HepG2 (cell line): Measurements from ENCODE around the gene FAT1. TPM values are rescaled to one million over a fixed set of nuclear protein-coding genes. Genes with fewer than 3 reads are reported as not detected.

Source experiments
- KDM2A ChIP-seq: sonication (generic); formaldehyde crosslinking; IDR thresholded peaks from 2 replicates; pipeline ENCODE4 v1.4.0; 2020; ENCODE audit warnings: low read depth, missing genetic modification reagents, borderline replicate concordance
- MED8 ChIP-seq: sonication (generic); formaldehyde crosslinking; IDR thresholded peaks from 2 replicates; pipeline ENCODE4 v1.8.1; 2023; ENCODE audit warnings: mild to moderate bottlenecking, missing genetic modification reagents; ENCODE audit not compliant: insufficient replicate concordance
- MTF1 ChIP-seq: sonication (generic); formaldehyde crosslinking; IDR thresholded peaks from 2 replicates; pipeline ENCODE4 v1.5.0; 2020; ENCODE audit warnings: missing genetic modification reagents
- PHF21A ChIP-seq: sonication (generic); formaldehyde crosslinking; IDR thresholded peaks from 2 replicates; pipeline ENCODE4 v1.5.0; 2020; ENCODE audit warnings: mild to moderate bottlenecking, missing genetic modification reagents
- PPARG ChIP-seq: conservative IDR thresholded peaks from 2 replicates; pipeline ENCODE4 v1.6.1; 2016; ENCODE audit warnings: missing biosample characterization, missing genetic modification reagents
- RAD51 ChIP-seq: fragments of 450-650 bp; IDR thresholded peaks from 2 replicates; pipeline ENCODE4 v1.6.1; 2016; ENCODE audit warnings: borderline replicate concordance
- RFX1 ChIP-seq: fragments of 450-650 bp; IDR thresholded peaks from 2 replicates; pipeline ENCODE4 v1.6.1; 2017
- TOE1 ChIP-seq: sonication (generic); formaldehyde crosslinking; IDR thresholded peaks from 2 replicates; pipeline ENCODE4 v1.4.0; 2020; ENCODE audit warnings: mild to moderate bottlenecking, missing genetic modification reagents
- TSC22D2 ChIP-seq: sonication (generic); formaldehyde crosslinking; IDR thresholded peaks from 2 replicates; pipeline ENCODE4 v1.5.1; 2020; ENCODE audit warnings: missing genetic modification reagents, mild to moderate bottlenecking, borderline replicate concordance
- ZNF317 ChIP-seq: sonication (generic); formaldehyde crosslinking; IDR thresholded peaks from 2 replicates; pipeline ENCODE4 v1.5.0; 2020; ENCODE audit warnings: mild to moderate bottlenecking, missing genetic modification reagents
- ZNF432 ChIP-seq: sonication (generic); formaldehyde crosslinking; IDR thresholded peaks from 2 replicates; pipeline ENCODE4 v1.5.0; 2020; ENCODE audit warnings: missing genetic modification reagents, mild to moderate bottlenecking, borderline replicate concordance
- ZNF460 ChIP-seq: sonication (generic); formaldehyde crosslinking; IDR thresholded peaks from 2 replicates; pipeline ENCODE4 v1.5.1; 2020; ENCODE audit warnings: missing genetic modification reagents, mild to moderate bottlenecking, borderline replicate concordance
- polyA plus RNA-seq, 8 experiments: library from polyadenylated mRNA; depleted of rRNA in 3 of 8; stranded (reverse) in 7 of 8; unstranded in 1 of 8; fragments of >200 nt; fragmentation: Illumina TruSeq in 4 of 8; extraction: Trizol in 4 of 8; gene quantifications; 2 replicates each; pipeline versions ENCODE4 v1.2.1 to v1.2.3, GENCODE V29; 2011 to 2016; ENCODE audit warnings: low read depth in 4 of 8, missing spikeins in 1 of 8, mixed read lengths in 1 of 8; ENCODE audit not compliant: insufficient read depth in 1 of 8
- total RNA-seq, 5 experiments: library from RNA; depleted of rRNA; stranded (reverse); fragments of >200 nt; fragmentation: Illumina TruSeq; extraction: Trizol; gene quantifications; 2 replicates each; pipeline ENCODE4 v1.2.3, GENCODE V29; 2016; ENCODE audit warnings: low read depth in 1 of 5
- TF ChIP-seq, protein P1 (sequence below): sonication (generic); formaldehyde crosslinking; IDR thresholded peaks from 2 replicates; pipeline ENCODE4 v1.8.0; 2022; ENCODE audit warnings: mild to moderate bottlenecking, missing genetic modification reagents, moderate library complexity
- TF ChIP-seq, protein P2 (sequence below): sonication (generic); formaldehyde crosslinking; IDR thresholded peaks from 2 replicates; pipeline ENCODE4 v1.4.0; 2020; ENCODE audit warnings: missing genetic modification reagents, mild to moderate bottlenecking, borderline replicate concordance
- TF ChIP-seq, protein P3 (sequence below): sonication (generic); formaldehyde crosslinking; IDR thresholded peaks from 2 replicates; pipeline ENCODE4 v1.4.0; 2020; ENCODE audit warnings: missing genetic modification reagents
- TF ChIP-seq, protein P4 (sequence below), 2 experiments: sonication (generic) in 1 of 2; formaldehyde crosslinking in 1 of 2; IDR thresholded peaks; 2 replicates each; pipeline versions ENCODE4 v1.5.1 to v1.6.1; 2011 to 2020; ENCODE audit warnings: borderline replicate concordance in 1 of 2, low read depth in 1 of 2, low read length in 1 of 2, mild to moderate bottlenecking in 1 of 2, missing genetic modification reagents in 1 of 2, moderate library complexity in 1 of 2
- TF ChIP-seq, protein P5 (sequence below): sonication (generic); formaldehyde crosslinking; IDR thresholded peaks from 2 replicates; pipeline ENCODE4 v1.4.0; 2020; ENCODE audit warnings: low read depth, missing genetic modification reagents
- TF ChIP-seq, protein P6 (sequence below): sonication (generic); formaldehyde crosslinking; IDR thresholded peaks from 2 replicates; pipeline ENCODE4 v1.5.1; 2020; ENCODE audit warnings: missing genetic modification reagents, mild to moderate bottlenecking, borderline replicate concordance

The FAT1 gene
- total and polyA plus RNA-seq, 2 of the 13 experiments (the other 11 are each of a cell fraction or from before 2014, with no cell fraction given) = 185 to 216 TPM

DNA sequence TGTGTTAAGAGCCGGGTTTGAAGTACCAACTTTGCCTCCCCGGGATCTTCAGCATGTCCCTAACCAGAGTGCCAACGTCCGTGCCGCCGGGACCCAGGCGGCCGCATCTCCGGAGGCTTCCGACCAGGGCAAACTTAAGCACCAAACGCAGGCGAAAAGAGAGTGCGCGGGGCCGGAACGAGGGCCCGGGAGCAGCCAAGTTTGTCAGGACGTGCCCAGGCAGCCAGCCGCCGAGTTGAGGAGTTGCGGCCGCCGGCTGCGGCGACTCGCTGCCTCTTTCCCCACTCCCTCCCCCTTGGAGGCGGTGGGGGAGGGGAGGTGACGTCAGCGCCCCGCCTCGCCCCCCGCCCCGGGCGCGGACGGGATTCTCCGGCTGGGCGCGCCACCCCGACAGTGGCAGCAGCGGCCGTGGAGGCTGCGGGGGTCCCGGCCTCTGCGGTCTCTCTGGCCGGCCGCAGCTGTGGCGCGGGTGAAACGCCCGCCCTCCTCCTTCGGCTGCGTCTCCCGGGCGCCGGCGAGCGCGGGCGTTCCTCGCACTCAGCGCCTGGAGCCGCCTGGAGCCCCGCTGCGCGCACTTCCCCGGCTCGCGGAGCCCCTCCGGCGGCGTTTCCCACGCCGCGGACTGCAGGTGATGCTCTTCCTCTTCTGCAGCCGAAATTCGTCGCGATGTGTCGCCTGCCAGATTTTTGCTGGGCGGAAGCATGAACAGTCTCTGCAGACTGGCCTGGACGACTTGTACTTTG is 2.9 kb upstream of the FAT1 start (continued):
- TF ChIP-seq PPARG (peak; percentile 48; the same call in 1 of the 2 replicates), PHF21A (peak; percentile 16; the same call in 1 of the 2 replicates), TOE1 (CRISPR knock-in tag) (no peak), TSC22D2 (CRISPR knock-in tag) (peak; percentile 58; the same call in 1 of the 2 replicates), RFX1 (no peak), KDM2A (CRISPR knock-in tag) (peak; percentile 96), MED8 (CRISPR knock-in tag) (peak; percentile 64), ZNF317 (CRISPR knock-in tag) (peak; percentile 64; the same call in 1 of the 2 replicates), RAD51 (no peak), ZNF432 (no peak), MTF1 (CRISPR knock-in tag) (no peak), ZNF460 (CRISPR knock-in tag) (no peak; the same call in 1 of the 2 replicates)
- TF ChIP-seq, protein P1, sequence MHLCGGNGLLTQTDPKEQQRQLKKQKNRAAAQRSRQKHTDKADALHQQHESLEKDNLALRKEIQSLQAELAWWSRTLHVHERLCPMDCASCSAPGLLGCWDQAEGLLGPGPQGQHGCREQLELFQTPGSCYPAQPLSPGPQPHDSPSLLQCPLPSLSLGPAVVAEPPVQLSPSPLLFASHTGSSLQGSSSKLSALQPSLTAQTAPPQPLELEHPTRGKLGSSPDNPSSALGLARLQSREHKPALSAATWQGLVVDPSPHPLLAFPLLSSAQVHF = no peak
- TF ChIP-seq, protein P2, sequence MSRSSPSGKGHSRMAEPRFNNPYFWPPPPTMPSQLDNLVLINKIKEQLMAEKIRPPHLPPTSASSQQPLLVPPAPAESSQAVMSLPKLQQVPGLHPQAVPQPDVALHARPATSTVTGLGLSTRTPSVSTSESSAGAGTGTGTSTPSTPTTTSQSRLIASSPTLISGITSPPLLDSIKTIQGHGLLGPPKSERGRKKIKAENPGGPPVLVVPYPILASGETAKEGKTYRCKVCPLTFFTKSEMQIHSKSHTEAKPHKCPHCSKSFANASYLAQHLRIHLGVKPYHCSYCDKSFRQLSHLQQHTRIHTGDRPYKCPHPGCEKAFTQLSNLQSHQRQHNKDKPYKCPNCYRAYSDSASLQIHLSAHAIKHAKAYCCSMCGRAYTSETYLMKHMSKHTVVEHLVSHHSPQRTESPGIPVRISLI (CRISPR knock-in tag) = peak; percentile 44; the same call in 1 of the 2 replicates
- TF ChIP-seq, protein P3, sequence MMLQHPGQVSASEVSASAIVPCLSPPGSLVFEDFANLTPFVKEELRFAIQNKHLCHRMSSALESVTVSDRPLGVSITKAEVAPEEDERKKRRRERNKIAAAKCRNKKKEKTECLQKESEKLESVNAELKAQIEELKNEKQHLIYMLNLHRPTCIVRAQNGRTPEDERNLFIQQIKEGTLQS = peak; percentile 96
- TF ChIP-seq, protein P4, sequence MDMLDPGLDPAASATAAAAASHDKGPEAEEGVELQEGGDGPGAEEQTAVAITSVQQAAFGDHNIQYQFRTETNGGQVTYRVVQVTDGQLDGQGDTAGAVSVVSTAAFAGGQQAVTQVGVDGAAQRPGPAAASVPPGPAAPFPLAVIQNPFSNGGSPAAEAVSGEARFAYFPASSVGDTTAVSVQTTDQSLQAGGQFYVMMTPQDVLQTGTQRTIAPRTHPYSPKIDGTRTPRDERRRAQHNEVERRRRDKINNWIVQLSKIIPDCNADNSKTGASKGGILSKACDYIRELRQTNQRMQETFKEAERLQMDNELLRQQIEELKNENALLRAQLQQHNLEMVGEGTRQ (IDR thresholded peaks at IDR 0.05; ENCODE audit: low read depth, low read length) = no peak
- TF ChIP-seq, protein P4 (CRISPR knock-in tag; IDR thresholded peaks at IDR 0.05; ENCODE audit: borderline replicate concordance) = no peak; the same call in 1 of the 2 replicates
- TF ChIP-seq, protein P5, sequence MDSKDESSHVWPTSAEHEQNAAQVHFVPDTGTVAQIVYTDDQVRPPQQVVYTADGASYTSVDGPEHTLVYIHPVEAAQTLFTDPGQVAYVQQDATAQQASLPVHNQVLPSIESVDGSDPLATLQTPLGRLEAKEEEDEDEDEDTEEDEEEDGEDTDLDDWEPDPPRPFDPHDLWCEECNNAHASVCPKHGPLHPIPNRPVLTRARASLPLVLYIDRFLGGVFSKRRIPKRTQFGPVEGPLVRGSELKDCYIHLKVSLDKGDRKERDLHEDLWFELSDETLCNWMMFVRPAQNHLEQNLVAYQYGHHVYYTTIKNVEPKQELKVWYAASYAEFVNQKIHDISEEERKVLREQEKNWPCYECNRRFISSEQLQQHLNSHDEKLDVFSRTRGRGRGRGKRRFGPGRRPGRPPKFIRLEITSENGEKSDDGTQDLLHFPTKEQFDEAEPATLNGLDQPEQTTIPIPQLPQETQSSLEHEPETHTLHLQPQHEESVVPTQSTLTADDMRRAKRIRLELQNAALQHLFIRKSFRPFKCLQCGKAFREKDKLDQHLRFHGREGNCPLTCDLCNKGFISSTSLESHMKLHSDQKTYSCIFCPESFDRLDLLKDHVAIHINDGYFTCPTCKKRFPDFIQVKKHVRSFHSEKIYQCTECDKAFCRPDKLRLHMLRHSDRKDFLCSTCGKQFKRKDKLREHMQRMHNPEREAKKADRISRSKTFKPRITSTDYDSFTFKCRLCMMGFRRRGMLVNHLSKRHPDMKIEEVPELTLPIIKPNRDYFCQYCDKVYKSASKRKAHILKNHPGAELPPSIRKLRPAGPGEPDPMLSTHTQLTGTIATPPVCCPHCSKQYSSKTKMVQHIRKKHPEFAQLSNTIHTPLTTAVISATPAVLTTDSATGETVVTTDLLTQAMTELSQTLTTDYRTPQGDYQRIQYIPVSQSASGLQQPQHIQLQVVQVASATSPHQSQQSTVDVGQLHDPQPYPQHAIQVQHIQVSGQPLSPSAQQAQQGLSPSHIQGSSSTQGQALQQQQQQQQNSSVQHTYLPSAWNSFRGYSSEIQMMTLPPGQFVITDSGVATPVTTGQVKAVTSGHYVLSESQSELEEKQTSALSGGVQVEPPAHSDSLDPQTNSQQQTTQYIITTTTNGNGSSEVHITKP = no peak
- TF ChIP-seq, protein P6, sequence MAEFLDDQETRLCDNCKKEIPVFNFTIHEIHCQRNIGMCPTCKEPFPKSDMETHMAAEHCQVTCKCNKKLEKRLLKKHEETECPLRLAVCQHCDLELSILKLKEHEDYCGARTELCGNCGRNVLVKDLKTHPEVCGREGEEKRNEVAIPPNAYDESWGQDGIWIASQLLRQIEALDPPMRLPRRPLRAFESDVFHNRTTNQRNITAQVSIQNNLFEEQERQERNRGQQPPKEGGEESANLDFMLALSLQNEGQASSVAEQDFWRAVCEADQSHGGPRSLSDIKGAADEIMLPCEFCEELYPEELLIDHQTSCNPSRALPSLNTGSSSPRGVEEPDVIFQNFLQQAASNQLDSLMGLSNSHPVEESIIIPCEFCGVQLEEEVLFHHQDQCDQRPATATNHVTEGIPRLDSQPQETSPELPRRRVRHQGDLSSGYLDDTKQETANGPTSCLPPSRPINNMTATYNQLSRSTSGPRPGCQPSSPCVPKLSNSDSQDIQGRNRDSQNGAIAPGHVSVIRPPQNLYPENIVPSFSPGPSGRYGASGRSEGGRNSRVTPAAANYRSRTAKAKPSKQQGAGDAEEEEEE (CRISPR knock-in tag) = no peak
